NCI-H1694 (cell line): ENCODE measurements around the gene UNK.
A peak's percentile ranks its signal among the peaks of the same experiment; 100 is the strongest.

ENCODE experiments used
- DNase-seq: peaks from one replicate; lab custom pipeline; 2025; lab: John Stamatoyannopoulos, UW

The UNK gene

GRCh38 chr17:75784473-75785015, at the start of gene UNK:
TSS of gene UNK (plus strand) at chr17:75784806. CDS start at chr17:75784881, 75 bp downstream.
- peak; percentile 98 for DNase-seq

- no peak for DNase-seq
Observed at GRCh38 chr17:75736173-75736835, 48.3 kb upstream of the UNK start.

DNA sequence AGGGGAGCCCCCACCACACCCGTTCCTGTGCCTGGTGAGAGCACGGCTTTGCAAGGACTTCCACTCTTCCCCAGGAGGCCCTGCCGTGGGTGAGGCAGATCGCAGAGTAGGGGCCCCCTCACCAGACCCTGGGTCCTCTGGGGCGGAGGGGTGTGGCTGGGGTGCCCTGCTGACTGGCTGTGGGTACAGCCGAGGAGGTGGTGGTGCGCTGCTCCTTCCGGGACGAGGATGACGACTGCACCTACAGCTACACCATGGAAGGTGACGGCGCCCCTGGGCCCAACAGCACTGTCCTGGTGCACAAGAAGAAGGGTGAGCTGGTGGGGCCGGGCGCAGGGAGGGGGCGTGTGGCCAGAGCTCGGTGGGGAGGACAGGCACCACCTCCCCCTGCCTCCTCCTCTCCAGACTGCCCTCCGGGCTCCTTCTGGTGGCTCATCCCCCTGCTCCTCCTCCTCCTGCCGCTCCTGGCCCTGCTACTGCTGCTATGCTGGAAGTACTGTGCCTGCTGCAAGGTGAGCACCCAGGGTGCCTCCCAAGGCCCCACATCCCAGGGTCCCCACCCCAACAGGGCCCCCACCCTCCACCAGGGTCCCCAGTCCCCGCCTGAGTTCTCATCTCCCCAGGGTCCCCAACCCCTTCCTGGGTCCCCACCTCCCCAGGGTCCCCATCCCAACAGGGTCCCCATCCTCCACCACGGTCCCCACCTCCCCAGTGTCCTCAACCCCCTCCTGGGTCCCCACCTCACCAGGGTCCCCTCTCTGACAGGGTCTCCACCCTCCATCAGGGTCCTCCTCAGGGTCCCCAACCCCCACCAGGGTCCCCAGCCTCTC, 47.3 kb upstream of the UNK start:
- DNase-seq = no peak

DNA sequence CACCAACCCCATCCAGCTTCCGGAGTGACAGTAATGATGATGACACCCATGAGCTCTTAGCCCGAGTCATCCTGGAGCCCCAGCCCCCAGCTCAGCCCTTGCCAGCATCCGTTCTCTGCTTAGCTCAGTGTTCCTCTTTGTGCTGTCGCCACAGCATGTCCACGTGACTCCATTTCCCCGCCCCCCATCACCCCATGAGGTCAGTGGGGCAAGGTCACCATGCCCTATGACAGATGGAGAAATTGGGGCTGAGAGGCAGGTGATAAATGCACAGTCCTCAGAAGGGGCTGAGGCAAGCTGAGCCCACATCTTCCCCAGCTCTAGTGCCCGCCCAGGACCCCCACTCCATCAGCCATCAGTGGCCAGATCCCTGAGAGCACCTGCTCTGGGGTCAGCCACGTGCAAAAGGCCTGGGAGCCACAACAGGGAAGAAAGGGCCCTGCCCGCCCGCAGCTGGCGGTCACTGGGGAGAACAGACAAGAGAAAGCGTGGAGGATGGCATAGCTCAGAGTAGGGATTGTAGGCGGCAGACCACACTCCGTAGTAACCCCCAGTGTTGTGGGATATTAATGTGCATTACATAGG, 46.3 kb upstream of the UNK start:
- no peak for DNase-seq

GRCh38 chr17:75739174-75739573, 45.4 kb upstream of the UNK start:
- DNase-seq = no peak

GRCh38 chr17:75739801-75740200, 44.8 kb upstream of the UNK start:
- DNase-seq = no peak

DNA sequence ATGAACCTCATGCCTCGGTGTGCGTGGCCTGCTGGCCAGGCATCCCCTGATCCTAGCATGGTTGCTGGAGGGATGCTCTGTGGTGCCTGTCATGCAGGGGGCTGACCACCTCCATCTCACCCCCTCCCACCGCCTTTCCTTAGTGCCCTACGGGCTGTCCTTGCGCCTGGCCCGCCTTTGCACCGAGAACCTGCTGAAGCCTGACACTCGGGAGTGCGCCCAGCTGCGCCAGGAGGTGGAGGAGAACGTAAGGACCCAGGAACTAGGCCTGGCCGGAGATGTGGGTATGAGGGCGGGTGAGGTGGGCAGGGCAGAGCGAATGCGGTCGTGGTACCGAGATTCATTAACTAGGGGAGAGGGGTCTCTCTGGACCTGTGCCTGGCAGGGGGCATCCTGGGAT, 44.4 kb upstream of the UNK start:
- no peak for DNase-seq

GRCh38 chr17:75740631-75741077, 44.0 kb upstream of the UNK start:
- no peak for DNase-seq

DNA sequence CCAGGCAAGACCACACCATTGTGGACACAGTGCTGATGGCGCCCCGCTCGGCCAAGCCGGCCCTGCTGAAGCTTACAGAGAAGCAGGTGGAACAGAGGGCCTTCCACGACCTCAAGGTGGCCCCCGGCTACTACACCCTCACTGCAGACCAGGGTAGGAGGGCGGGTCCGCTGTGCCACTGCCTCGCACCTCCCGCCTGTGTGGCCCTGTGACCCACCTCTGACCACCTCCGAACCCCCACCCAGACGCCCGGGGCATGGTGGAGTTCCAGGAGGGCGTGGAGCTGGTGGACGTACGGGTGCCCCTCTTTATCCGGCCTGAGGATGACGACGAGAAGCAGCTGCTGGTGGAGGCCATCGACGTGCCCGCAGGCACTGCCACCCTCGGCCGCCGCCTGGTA, 42.3 kb upstream of the UNK start:
- no peak for DNase-seq

DNA sequence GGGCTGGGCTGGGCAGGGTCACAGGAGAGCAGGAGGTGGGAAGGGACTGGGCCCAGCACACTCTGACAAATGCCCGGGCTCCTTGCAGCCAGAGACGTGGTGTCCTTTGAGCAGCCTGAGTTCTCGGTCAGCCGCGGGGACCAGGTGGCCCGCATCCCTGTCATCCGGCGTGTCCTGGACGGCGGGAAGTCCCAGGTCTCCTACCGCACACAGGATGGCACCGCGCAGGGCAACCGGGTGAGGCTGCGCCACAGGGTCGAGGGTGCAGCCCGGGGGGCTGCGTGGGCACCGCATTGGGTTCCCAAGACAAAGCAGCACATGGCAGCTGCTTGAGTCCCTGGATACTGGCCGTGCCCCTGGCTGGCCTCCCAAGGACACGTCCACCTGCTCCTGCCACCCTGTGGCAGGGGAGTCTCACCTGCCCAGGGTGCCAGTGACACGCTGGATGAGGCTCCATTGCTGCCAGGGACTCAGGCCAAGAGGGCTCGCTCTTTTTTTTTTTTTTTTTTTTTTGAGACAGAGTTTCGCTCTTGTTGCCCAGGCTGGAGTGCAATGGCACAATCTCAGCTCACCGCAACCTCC, 40.9 kb upstream of the UNK start:
- DNase-seq = no peak

DNA sequence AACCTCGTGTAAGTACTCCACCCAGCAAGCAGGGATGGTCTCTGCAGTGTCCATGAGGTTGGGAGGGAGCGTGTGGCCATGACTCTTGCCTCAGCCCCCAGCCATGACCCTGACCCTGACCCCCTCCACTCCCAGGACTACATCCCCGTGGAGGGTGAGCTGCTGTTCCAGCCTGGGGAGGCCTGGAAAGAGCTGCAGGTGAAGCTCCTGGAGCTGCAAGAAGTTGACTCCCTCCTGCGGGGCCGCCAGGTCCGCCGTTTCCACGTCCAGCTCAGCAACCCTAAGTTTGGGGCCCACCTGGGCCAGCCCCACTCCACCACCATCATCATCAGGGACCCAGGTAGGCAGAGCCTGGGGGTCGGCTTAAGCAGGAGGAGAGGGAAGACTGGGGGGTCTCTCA, 35.9 kb upstream of the UNK start:
- no peak for DNase-seq

GRCh38 chr17:75749545-75750389, 34.8 kb upstream of the UNK start:
- DNase-seq = peak; percentile 26

DNA sequence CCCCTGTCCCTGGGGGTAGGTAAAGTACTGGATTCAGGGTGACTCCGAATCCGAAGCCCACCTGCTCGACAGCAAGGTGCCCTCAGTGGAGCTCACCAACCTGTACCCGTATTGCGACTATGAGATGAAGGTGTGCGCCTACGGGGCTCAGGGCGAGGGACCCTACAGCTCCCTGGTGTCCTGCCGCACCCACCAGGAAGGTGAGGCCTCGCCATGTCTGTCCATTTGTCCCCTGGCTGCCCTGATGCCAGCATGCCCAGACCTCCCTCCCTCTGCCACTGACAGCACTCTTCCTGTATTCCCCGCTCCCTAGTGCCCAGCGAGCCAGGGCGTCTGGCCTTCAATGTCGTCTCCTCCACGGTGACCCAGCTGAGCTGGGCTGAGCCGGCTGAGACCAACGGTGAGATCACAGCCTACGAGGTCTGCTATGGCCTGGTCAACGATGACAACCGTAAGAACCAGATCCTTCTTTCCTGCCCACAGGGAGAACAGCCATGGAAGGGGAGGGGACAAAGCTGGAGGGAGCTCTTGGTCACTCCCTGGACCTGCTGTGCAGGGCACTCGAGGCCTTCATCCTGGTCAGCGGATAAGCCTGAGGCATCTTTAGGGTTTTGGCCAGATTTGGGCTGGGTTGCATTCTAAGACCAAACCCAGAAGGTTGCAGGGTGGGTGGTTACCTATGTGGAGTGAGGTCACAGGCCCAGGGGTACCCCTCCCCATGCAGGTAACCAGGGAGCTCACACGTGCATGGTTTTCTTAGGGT, 33.8 kb upstream of the UNK start:
- DNase-seq = no peak

- DNase-seq = no peak
Observed at GRCh38 chr17:75751676-75752404, 32.8 kb upstream of the UNK start.

GRCh38 chr17:75752405-75752709, 32.2 kb upstream of the UNK start:
- no peak for DNase-seq

DNA sequence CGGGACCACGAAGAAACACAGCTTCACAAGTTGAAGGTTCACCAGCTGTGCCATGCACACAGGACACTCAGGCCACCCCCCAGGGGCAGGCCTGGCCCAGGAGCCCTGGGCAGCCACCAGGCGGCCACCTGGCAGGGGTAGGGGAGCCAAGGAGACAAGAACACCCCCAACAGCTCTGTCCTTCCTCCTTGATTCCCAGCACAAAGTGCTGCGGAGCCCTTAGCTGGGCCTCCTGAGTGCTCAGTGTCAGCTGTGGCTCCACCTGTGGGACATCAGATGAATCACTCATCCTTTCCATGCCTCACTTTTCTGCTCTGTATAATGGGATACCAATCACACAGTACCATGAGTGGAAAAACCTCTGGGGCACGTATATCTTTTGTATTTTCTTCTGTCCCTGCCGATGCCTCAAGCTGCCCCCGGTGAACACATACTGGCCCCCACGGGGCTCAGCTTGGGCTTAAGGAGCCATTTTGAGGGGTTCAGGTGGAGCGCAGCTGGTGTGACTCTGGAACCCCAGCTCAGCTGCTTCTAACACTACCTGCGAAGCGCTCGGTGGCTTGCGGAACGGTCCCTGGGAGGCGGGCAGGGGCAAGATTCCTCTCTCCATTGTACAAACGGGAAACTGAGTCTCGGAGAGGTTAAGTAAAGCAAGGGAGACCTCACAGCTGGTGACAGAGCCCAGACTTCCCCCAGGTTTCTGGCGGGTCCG, 31.6 kb upstream of the UNK start:
- DNase-seq = no peak

- DNase-seq = no peak
Observed at GRCh38 chr17:75753514-75754377, 30.9 kb upstream of the UNK start.

GRCh38 chr17:75754378-75755204, 30.0 kb upstream of the UNK start:
- DNase-seq = no peak
